Sigmoid colon (tissue), 4 donors: ENCODE measurements around the gene OPCML.

Source experiments
- CTCF ChIP-seq, 4 experiments: fragments of 450-650 bp in 3 of 4; fragments of 200-600 bp in 1 of 4; IDR thresholded peaks; one replicate each; pipeline ENCODE4 v1.5.1; 2016 to 2019; ENCODE audit warnings: antibody characterized with exemption in 4 of 4, mild to moderate bottlenecking in 3 of 4, moderate library complexity in 2 of 4
- EP300 ChIP-seq, 4 donors: sonication (generic); formaldehyde crosslinking; IDR thresholded peaks; one replicate each; pipeline ENCODE4 v1.6.1; 2017; ENCODE audit warnings: antibody characterized with exemption in 4 of 4
- POLR2A ChIP-seq, 2 donors: fragments of 450-650 bp; IDR thresholded peaks; one replicate each; pipeline ENCODE4 v1.6.1; 2016; ENCODE audit warnings: antibody characterized with exemption in 2 of 2, mild to moderate bottlenecking in 2 of 2, moderate library complexity in 2 of 2
- POLR2AphosphoS5 ChIP-seq, 4 donors: sonication (generic); formaldehyde crosslinking; IDR thresholded peaks; one replicate each; pipeline ENCODE4 v1.6.1; 2017; ENCODE audit warnings: antibody characterized with exemption in 4 of 4

- TF ChIP-seq POLR2A (IDR thresholded peaks at IDR 0.05) = no peak
- no peak for TF ChIP-seq CTCF (IDR thresholded peaks at IDR 0.05)
- TF ChIP-seq POLR2AphosphoS5 (IDR thresholded peaks at IDR 0.05) = no peak
- no peak for TF ChIP-seq EP300 (IDR thresholded peaks at IDR 0.05)
Observed at GRCh38 chr11:132962041-132962440, 570.3 kb downstream of the OPCML start.
